ENCODE data around the gene AFAP1. TPM values are rescaled to one million over a fixed set of nuclear protein-coding genes. Genes with fewer than 3 reads are reported as not detected.

Gene AFAP1
- total and polyA plus RNA-seq, 2 of the 4 experiments (the other 2 are of a cell fraction): 48.2 to 80.9 TPM

DNA sequence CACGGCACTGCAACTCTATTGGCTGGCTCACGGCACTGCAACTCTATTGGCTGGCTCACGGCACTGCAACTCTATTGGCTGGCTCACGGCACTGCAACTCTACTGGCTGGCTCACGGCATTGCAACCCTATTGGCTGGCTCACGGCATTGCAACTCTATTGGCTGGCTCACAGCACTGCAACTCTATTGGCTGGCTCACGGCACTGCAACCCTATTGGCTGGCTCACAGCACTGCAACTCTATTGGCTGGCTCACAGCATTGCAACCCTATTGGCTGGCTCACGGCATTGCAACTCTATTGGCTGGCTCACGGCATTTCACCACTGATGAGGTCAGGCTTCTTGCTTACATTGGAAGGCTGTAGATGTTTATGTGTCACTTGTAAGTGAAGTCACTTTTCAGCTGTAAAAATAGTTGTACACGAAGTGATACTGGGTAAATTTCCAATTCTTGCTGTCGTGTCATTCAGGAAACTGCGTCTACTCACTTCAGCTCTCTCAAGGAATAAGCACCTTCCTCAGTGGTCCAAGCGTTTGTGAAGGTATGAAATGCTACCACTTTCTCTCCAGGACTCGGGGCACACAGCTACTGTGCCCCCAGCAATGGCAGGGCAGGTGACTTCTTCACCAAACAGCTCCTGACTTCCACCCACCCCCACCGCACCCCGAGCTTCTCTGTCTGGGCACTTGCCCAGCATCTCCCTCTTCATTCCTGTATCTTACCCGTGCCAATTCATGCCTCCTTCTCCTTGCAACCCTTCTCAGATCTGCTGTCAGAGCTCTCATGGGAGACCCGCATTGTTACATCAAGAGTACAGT, 141.3 kb downstream of the AFAP1 start:
- no peak overlapping the region for H2BK5ac ChIP-seq (ENCODE audit: low read depth, low read length, poor library complexity, severe bottlenecking)
- H3K18ac ChIP-seq (ENCODE audit: low read depth, low read length): no peak overlapping the region
- H3K9ac ChIP-seq (ENCODE audit: low read depth, low read length): no peak overlapping the region
- H3K36me3 ChIP-seq (ENCODE audit: control insufficient read depth, insufficient read depth, low read length): peaks cover 51% of the 10 kb centered on the region
- intact Hi-C loops (cut with micrococcal nuclease): no loop called here
- 90% methylated on average over 8 of the region's 18 CpGs; no CpG with 5 or more reads in 1 of the 2 experiments for WGBS, 2 experiments (ENCODE audit: extremely low coverage in 2 of 2, insufficient read length in 1 of 2)
- no peaks in the 10 kb centered on the region; the same call in 1 of the 2 replicates for H3K9me1 ChIP-seq (ENCODE audit: insufficient read depth, low read length)
- no peak overlapping the region for H3K56ac ChIP-seq (ENCODE audit: extremely low read depth, insufficient read depth, low read length)
- TF ChIP-seq, protein P1, sequence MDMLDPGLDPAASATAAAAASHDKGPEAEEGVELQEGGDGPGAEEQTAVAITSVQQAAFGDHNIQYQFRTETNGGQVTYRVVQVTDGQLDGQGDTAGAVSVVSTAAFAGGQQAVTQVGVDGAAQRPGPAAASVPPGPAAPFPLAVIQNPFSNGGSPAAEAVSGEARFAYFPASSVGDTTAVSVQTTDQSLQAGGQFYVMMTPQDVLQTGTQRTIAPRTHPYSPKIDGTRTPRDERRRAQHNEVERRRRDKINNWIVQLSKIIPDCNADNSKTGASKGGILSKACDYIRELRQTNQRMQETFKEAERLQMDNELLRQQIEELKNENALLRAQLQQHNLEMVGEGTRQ (IDR thresholded peaks at IDR 0.05; ENCODE audit: low read depth, low read length): no peak
- TF ChIP-seq NFE2L2 (IDR thresholded peaks at IDR 0.05; ENCODE audit: low read depth, low read length) (no peak), POLR2A (IDR thresholded peaks at IDR 0.05; ENCODE audit: low read depth, low read length) (no peak), RCOR1 (IDR thresholded peaks at IDR 0.05; ENCODE audit: insufficient replicate concordance, low read length) (no peak), CEBPB (IDR thresholded peaks at IDR 0.05; ENCODE audit: low read depth, low read length) (0 out of 2 replicates have a peak, but pooled peaks have one; percentile 13), RAD21 (IDR thresholded peaks at IDR 0.05; ENCODE audit: low read length) (no peak), MAZ (IDR thresholded peaks at IDR 0.05; ENCODE audit: borderline replicate concordance, low read depth, low read length) (no peak), MAFK (IDR thresholded peaks at IDR 0.05; ENCODE audit: low read depth, low read length) (no peak), MXI1 (IDR thresholded peaks at IDR 0.05; ENCODE audit: borderline replicate concordance, low read depth, low read length) (no peak), FOS (IDR thresholded peaks at IDR 0.05; ENCODE audit: low read depth, low read length) (peak; percentile 62), BHLHE40 (IDR thresholded peaks at IDR 0.05; ENCODE audit: low read depth, low read length) (no peak), SMC3 (IDR thresholded peaks at IDR 0.05; ENCODE audit: low read depth, low read length) (no peak), RFX5 (IDR thresholded peaks at IDR 0.05; ENCODE audit: low read depth, low read length) (no peak)
- TF ChIP-seq, protein P2, sequence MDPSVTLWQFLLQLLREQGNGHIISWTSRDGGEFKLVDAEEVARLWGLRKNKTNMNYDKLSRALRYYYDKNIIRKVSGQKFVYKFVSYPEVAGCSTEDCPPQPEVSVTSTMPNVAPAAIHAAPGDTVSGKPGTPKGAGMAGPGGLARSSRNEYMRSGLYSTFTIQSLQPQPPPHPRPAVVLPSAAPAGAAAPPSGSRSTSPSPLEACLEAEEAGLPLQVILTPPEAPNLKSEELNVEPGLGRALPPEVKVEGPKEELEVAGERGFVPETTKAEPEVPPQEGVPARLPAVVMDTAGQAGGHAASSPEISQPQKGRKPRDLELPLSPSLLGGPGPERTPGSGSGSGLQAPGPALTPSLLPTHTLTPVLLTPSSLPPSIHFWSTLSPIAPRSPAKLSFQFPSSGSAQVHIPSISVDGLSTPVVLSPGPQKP (IDR thresholded peaks at IDR 0.05; ENCODE audit: borderline replicate concordance, low read depth, low read length): no peak
- no peak overlapping the region for H4K5ac ChIP-seq (ENCODE audit: low read depth, low read length)
- in situ Hi-C loops (cut with MboI; ENCODE audit: low sequenced_read_pairs): no loop called here
- no peak overlapping the region for H2BK20ac ChIP-seq (ENCODE audit: low read depth, low read length)
- H3K79me1 ChIP-seq (ENCODE audit: low read depth in 1 of 2, low read length in 2 of 2): peaks cover 37 to 66% of the 10 kb centered on the region in 2 experiments
- no peak overlapping the region for H3K23ac ChIP-seq (ENCODE audit: low read depth, low read length)
- POLR2A ChIA-PET (ENCODE audit: unreplicated experiment): no interaction called here
- no TSS peak for BruUV-seq (replicated peaks)
- no peak overlapping the region for H2BK120ac ChIP-seq (ENCODE audit: low read depth, low read length)
- no peaks in the 10 kb centered on the region for H3K27me3 ChIP-seq (ENCODE audit: control insufficient read depth, insufficient read depth, low read length)
- H3K9me3 ChIP-seq (ENCODE audit: control insufficient read depth, insufficient read depth, low read length): no peaks in the 10 kb centered on the region
- H3K4me3 ChIP-seq (ENCODE audit: insufficient read depth, low read depth, low read length): no peak overlapping the region
- H2AK9ac ChIP-seq (replicated peaks; ENCODE audit: low read depth, low read length, poor library complexity): no peak overlapping the region
- peak; percentile 82 for DNase-seq
- H2AFZ ChIP-seq (replicated peaks; ENCODE audit: low read length, poor library complexity): no peak overlapping the region
- no peak for ATAC-seq (ENCODE audit: low read depth)
- no peak overlapping the region for H3K14ac ChIP-seq (replicated peaks; ENCODE audit: low read depth, low read length)
- no peaks in the 10 kb centered on the region; the same call in 1 of the 2 replicates for H4K20me1 ChIP-seq (ENCODE audit: insufficient read depth, low read length)
- H3K4me2 ChIP-seq (ENCODE audit: low read depth, low read length): no peak overlapping the region
- no peak overlapping the region for H3K4ac ChIP-seq (ENCODE audit: low read depth, low read length)
- CTCF ChIA-PET: interaction anchor here (0.6 kb wide), 1 partner anchor 44 kb away, joined by 3 read pairs; no protein-coding TSS in a partner anchor
- peaks cover 2% of the 10 kb centered on the region; the same call in 1 of the 2 replicates for H3K4me1 ChIP-seq (ENCODE audit: control insufficient read depth, insufficient read depth, low read length)
- H2BK15ac ChIP-seq (ENCODE audit: low read depth, low read length): no peak overlapping the region
- H4K8ac ChIP-seq (ENCODE audit: low read depth in 2 of 2, low read length in 2 of 2): no peak overlapping the region
- no peak overlapping the region for H2AK5ac ChIP-seq (ENCODE audit: low read depth, low read length)
- no peak overlapping the region for H3K27ac ChIP-seq (ENCODE audit: insufficient read depth, low read length)
- dilution Hi-C loops (cut with HindIII; ENCODE audit: low sequenced_read_pairs, unreplicated experiment): no loop called here
- H4K91ac ChIP-seq (ENCODE audit: insufficient read depth, low read depth, low read length): no peak overlapping the region

Data from IMR-90 (cell line).